ENCODE data around the gene RIOK3.

RIOK3 gene

DNA sequence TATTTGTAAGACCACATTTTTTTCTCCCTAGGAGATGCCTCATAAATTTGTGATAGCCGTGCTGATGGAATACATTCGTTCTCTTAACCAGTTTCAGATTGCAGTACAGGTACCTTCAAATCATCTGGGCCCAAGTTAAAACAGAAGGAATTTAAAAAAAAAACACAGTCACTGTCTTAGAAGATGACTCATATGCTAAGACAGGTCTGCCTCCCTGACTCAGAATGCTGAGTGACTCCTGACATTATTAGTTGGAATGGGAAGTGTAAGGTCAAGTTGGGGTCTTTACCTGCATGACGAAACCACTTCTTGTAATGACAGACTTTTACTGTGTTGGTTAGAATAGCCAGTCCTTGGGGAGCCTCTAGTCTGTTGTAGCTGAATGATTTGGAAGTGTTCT, 76.5 kb downstream of the RIOK3 start:
- DNase-seq (ENCODE audit: low read depth): no peak
- TF ChIP-seq, protein P1, sequence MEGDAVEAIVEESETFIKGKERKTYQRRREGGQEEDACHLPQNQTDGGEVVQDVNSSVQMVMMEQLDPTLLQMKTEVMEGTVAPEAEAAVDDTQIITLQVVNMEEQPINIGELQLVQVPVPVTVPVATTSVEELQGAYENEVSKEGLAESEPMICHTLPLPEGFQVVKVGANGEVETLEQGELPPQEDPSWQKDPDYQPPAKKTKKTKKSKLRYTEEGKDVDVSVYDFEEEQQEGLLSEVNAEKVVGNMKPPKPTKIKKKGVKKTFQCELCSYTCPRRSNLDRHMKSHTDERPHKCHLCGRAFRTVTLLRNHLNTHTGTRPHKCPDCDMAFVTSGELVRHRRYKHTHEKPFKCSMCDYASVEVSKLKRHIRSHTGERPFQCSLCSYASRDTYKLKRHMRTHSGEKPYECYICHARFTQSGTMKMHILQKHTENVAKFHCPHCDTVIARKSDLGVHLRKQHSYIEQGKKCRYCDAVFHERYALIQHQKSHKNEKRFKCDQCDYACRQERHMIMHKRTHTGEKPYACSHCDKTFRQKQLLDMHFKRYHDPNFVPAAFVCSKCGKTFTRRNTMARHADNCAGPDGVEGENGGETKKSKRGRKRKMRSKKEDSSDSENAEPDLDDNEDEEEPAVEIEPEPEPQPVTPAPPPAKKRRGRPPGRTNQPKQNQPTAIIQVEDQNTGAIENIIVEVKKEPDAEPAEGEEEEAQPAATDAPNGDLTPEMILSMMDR (conservative IDR thresholded peaks at IDR 0.05; ENCODE audit: low read depth, low read length): no peak

DNA sequence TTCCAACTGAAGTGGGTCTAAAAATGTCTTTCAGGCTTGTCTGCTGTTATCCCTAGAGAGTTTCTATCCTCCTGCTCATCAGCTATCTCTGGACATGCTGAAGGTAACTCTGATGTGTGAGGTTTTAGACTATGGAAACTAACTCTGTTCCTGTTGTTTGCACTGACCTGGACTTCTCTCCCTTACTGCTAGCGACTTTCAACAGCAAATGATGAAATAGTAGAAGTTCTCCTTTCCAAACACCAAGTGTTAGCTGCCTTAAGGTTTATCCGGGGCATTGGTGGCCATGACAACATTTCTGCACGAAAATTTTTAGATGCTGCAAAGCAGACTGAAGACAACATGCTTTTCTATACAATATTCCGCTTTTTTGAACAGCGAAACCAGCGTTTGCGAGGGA, 77.1 kb downstream of the RIOK3 start:
- no peak for DNase-seq (ENCODE audit: low read depth)
- TF ChIP-seq, protein P1 (conservative IDR thresholded peaks at IDR 0.05; ENCODE audit: low read depth, low read length): no peak
- no peak overlapping the region for H3K4me3 ChIP-seq (ENCODE audit: low read length)

More for the DNA sequence above, 76.5 kb downstream of the RIOK3 start:
- no peak overlapping the region for H3K4me3 ChIP-seq (ENCODE audit: low read length)

DNA sequence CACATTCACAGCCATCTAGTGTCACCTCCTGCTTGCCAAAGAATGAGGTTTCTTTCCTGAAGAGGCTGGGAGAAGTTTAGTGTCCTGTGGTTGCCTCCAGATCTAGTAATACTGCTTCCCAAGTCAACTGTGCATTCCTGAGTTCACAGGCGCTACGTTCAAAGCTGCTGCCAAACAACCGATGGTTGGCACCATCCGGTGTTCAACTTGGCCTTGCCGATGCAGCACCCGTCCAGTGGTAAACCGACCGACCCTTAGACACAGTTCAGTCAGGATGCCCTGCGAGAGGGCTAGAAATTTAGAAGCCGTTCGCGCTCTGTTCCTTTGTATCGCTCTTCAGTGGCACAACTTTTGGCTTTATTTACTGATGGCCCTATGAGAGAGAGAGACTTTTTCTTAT, 78.8 kb downstream of the RIOK3 start:
- TF ChIP-seq, protein P1 (conservative IDR thresholded peaks at IDR 0.05; ENCODE audit: low read depth, low read length): no peak
- no peak overlapping the region for H3K4me3 ChIP-seq (ENCODE audit: low read length)
- no peak for DNase-seq (ENCODE audit: low read depth)

Data from retinal pigment epithelial cell (primary cell).